Stimulated activated CD8-positive, alpha-beta memory T cell treated with anti-CD3 and anti-CD28 coated beads, Interleukin-12 subunit alpha, Interleukin-12 subunit beta, amount 100 ng/mL, for 4 hours (primary cell): ENCODE results near the gene WDR93.
A peak's percentile ranks its signal among the peaks of the same experiment; 100 is the strongest.

Experiments used
- DNase-seq: peaks from one replicate; pipeline ENCODE4 v3.0.0-alpha.2; 2020; ENCODE audit warnings: low read depth

Gene WDR93

DNA sequence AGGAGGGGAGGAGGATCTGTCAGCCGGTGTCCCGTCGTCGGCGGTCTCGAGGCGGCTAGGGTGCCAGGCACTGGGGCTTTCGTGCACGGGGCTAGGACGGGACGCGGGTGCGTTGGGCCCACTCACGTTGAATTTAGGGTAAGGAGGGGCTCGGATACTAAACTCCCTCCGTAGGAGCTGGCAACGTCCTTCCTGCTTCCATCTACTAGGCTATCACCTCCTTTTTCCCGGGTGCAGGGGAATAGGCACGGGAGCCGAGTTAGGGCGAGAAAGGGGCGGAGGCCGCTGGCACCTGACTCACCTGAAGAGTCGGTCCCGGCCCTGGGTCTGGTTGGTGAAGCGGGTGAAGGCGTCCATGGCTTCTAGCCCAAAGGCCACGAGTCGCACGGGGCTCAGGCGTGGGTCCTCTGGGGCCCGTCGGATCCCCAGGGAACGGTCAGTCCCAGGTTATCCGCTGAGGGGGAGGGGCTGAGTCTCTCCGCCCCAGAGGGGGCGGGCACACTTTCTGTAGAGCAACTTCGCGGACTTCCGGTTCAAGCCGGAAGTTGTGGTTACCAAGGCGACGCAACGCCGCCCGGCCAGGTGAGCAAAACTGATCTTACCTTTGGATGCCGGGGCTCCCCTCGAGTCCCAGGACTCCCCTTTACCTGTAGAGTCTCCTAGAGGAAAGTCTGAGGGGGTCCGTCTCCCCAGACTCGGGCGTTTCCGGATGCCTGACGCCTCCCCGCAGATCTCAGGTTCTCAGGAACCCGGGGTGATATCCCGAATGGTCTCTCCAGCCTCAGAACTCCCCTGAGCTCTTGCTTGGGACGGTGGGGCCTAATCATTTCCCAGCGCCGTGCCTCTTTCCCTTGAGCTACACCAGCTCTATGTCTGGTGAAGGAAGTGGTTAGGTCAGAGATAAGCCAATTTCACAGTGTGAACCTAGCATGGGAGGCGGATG lies at the start of gene WDR93, which contains the start of gene PEX11A:
Gene WDR93 (plus strand): TSS at position 536 of the 943 bp plus-strand sequence. CDS start 10,936 bp downstream, outside the sequence.
Gene PEX11A (minus strand): TSS at position 479 of the 943 bp plus-strand sequence. CDS start 122 bp downstream, at position 357.
- DNase-seq, result peak; percentile 55

GRCh38 chr15:89641053-89641452 lies 49.6 kb upstream of the WDR93 start:
- no peak for DNase-seq

- DNase-seq, result no peak
Observed at GRCh38 chr15:89642106-89642505, 48.5 kb upstream of the WDR93 start.

- no peak for DNase-seq
Observed at GRCh38 chr15:89645680-89646079, 44.9 kb upstream of the WDR93 start.

DNA sequence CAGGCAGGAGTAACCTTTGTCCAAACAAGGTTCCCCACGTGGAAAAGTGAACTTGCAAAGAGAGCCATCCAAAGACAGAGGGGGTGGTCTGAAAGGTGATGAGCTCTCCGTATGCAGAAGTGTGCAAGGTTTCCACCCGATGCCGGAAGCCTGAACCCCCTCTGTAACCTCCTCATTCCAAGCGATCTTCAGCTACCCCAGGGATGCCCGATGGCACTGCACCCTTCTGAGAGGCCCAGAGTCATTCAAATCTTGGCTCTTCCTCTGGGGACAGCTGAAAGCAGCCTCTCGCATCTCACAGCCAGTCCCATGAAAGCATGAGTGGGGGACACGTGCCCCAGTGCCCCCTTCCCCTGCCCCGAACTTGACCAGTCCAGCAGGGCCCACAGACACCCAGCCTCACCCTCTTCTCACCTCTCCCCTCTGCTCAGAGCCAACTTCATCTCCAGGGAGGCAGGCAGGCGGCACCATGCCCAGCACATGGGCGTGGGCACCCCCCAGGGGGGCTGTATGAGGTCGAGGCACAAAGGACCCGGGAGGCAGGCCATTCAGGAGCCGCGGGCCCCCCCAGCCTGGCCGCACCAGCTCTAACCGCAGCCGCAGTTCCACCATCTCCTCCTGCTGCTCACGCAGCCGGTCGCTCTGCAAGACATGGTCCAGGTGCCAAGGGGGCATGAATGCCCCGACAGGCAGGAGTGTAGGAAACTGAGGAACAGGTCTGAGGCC lies 44.0 kb upstream of the WDR93 start:
- DNase-seq, result no peak

- DNase-seq, result no peak
Observed at GRCh38 chr15:89647191-89647851, 43.3 kb upstream of the WDR93 start.

GRCh38 chr15:89648106-89649012 lies 42.3 kb upstream of the WDR93 start:
- DNase-seq, result no peak

DNA sequence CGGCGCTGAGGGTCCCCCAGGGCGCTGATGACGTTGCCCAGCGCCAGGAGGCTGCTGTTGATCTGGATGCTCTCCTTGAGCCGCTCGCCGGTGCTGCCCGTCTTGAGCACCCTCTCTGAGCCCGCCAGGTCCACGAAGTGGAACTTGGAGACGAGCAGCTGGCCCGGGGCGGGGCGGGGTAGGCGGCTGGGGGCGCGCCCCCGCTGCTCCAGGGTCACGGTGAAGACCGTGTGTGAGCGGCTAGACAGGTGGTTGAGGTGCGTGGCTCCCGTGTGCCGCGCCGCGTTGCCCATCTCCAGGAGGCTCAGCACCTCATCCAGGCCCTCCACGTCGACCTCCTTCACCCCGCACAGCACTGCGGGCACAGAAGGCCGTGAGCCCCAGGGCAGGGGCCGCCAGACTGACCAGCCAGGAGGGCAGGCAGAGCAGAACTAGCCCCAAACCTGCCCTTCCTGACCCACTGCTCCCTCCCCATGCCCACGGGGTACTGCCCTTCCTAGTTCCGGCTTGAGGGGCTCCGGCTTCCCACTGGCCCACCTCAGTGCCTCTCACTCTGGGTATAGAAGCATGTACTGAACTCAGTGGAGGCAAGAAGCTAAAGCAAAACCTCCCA lies 41.5 kb upstream of the WDR93 start:
- no peak for DNase-seq

GRCh38 chr15:89649716-89650115 lies 40.9 kb upstream of the WDR93 start:
- no peak for DNase-seq

DNA sequence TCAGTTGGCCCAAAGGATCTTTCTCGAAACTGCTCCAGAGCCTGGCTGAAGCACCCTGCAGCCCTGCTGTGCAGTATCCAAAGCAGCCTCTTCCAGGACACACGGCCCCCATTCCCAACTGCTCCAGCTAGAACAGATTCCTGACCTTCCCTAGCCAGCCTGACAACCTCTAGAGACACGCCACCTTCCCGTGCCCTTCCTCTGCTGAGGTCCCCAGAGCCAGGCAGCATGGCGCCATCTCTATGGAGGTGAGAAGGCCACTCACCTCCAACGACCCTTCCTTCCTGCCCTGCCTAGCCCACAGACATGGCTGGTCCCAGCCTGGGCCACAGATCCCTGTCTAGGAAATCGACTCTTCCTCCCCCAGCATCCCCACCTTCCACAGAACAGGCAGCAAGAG lies 38.5 kb upstream of the WDR93 start:
- no peak for DNase-seq

- DNase-seq, result no peak
Observed at GRCh38 chr15:89652666-89653065, 37.9 kb upstream of the WDR93 start.

DNA sequence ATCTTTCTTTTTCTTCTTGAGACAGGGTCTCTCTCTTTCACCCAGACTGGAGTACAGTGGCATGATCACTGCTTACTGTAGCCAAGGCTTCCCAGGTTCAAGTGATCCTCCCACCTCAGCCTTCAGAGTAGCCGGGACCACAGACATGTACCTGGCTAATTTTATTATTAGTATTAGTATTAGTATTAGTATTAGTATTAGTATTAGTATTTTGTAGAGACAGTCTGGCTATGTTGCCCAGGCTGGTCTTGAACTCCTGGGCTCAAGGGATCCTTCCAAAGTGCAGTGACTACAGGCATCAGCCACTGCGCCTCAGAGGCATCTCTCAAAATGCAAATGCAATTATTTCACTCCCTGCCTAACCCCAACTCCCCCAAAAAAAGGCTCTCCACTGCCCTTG lies 37.0 kb upstream of the WDR93 start:
- DNase-seq, result no peak

DNA sequence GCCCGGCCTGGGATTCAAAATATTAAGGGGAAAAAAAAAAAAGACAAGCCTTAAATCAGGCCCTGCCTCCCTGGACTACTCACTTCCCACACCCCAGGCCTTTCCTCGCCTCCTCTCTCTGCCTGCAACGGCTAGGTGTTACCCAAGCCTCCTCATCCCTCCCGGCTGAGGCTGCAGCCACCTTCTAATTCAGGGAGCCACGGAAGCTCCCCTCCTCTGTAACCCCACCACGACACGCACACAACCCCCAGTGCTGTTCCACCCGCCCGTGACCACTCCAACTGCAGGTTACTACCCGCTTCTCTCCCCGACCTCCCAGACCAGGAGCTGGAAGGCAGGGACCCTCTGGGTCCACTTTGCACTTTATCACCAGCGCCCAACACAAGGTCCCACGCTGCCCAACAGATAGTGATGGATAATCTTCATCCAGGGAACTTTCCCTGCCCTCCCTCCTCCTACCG lies 36.3 kb upstream of the WDR93 start:
- DNase-seq, result no peak

DNA sequence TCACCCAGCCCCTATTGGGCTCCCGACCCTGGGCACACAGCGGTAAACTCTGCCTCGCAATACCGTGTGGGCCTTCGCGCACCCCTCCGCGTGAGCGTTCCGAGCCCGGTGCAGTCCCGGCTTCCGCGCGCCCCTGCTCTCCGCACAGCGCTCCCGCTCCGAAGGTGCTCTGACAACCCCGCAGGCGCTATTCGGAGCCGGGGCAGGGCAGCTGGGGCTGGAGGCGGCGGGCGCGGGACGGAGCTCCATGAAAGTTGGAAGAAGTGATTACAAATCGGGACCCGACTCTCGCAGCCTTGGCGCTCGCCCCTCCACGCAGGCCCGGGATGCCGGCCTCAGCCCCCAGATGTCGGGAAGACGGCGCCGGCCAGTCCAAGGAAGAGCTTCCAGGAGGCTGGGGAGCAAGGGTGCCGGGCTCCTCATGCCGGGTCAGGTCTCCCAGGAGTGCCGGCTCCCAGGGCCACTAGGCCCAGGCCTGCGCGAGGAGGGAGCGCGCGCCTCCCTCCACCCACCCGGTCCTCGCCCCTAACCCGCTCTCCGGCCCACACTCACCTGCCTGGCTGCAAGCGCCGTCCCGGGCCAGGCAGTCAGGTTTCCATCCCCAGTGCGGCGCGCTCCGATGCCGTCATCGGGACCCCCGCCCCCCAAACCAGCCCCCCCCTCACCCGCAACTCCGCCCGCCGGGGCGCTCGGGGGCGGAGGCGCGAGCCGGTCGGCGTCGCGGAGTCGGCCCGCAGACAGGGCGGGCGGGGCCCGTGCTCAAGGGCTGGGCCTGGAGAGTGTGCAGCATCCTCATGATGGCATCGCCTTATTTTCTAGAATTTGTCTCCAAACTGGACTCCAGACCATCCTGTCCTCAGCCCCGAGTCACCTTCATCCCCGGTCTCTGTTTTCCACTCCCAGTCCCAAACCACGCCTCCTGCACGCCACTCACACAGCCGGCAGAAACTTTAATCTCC lies 35.5 kb upstream of the WDR93 start, which contains the start of gene KIF7:
Gene KIF7 (minus strand): TSS at position 621 of the 959 bp plus-strand sequence. CDS start 2,537 bp downstream, outside the sequence.
- no peak for DNase-seq

GRCh38 chr15:89656116-89656815 lies 34.3 kb upstream of the WDR93 start:
- no peak for DNase-seq

GRCh38 chr15:89657686-89658200 lies 32.9 kb upstream of the WDR93 start:
- DNase-seq, result no peak

DNA sequence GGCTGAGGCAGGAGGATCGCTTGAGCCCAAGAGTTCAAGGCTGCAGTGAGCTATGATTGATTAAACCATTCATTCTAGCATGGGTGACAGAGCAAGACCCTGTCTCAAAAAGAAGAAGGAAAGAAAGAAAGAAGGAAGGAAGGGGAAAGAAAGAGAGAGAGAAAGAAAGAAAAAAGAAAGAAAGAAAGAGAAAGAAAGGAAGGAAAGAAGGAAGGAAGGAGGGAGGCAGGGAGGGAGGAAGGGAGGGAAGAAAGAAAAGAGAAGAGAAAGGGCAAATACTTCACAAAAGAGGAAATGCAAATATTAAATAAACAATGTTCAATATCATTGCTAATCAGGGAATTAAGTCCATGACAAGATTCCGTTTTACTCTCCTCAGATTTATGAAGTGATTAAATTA lies 31.3 kb upstream of the WDR93 start:
- no peak for DNase-seq

DNA sequence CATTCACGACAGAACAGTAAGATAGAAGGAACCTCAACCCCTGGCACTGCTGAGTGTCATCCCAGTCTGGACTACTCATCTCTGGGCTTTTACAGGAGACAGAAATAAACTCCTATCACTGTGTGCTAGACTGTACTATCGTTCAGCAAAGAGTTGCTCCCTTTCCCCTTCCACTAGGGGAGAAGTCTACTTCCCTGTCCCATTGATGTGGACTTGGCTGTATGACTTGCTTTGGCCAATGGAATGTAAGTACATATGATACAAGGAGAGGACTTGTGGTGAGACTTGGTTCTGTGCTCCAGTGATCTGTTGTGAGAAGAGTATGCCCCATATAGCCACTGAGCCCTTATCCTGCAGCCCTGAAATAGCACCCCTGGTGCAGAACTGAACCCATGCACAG lies 30.1 kb upstream of the WDR93 start:
- DNase-seq, result no peak
